H1 (cell line): ENCODE results near the gene MEN1. TPM values are rescaled to one million over a fixed set of nuclear protein-coding genes. Genes with fewer than 3 reads are reported as not detected.
A peak's percentile ranks its signal among the peaks of the same experiment; 100 is the strongest.

ENCODE experiments used
- BACH1 ChIP-seq: IDR thresholded peaks from 2 replicates; pipeline ENCODE4 v1.6.1; 2012; ENCODE audit warnings: low read length, improper control_type of control experiment
- SIN3A ChIP-seq, 2 experiments: IDR thresholded peaks in 1 of 2; conservative IDR thresholded peaks in 1 of 2; 2 replicates each; pipeline ENCODE4 v1.6.1; 2011 to 2012; ENCODE audit warnings: low read length in 2 of 2, improper control_type of control experiment in 1 of 2, low read depth in 1 of 2, mild to moderate bottlenecking in 1 of 2
- SP1 ChIP-seq: IDR thresholded peaks from 2 replicates; pipeline ENCODE4 v1.6.1; 2011; ENCODE audit warnings: low read depth, low read length
- TAF1 ChIP-seq: IDR thresholded peaks from 2 replicates; pipeline ENCODE4 v1.6.1; 2011; ENCODE audit warnings: mild to moderate bottlenecking, low read depth, low read length
- polyA plus RNA-seq, 7 experiments: library from polyadenylated mRNA; depleted of rRNA in 3 of 7; stranded (reverse) in 5 of 7; unstranded in 2 of 7; fragments of >200 nt in 5 of 7; fragments of 200-250 nt in 2 of 7; gene quantifications; 1 replicate in 5 of 7; 2 replicates in 1 of 7; 4 replicates in 1 of 7; pipeline versions ENCODE4 v1.2.1 to v1.2.3, GENCODE V29; 2011 to 2013; ENCODE audit warnings: missing spikeins in 2 of 7, mixed read lengths in 2 of 7
- total RNA-seq: library from RNA; stranded (reverse); fragmentation: NEBNext Ultra II Directional; extraction: Animal tissue kit (Norgen Biotek cat#: 25700); gene quantifications from 2 replicates; pipeline ENCODE4 v1.2.1, GENCODE V29; 2021

The MEN1 gene
- total and polyA plus RNA-seq, 2 of the 8 experiments (the other 6 are each of a cell fraction or from before 2014, with no cell fraction given): 47.2 to 56.3 TPM

GRCh38 chr11:64787526-64788320 lies 22.6 kb downstream of the MEN1 start (continued):
- peak in 1 of 2 experiments; percentile 48; a peak in 1 of 4 replicates for TF ChIP-seq SIN3A (conservative IDR thresholded peaks at IDR 0.05 in 1 of 2, IDR thresholded peaks at IDR 0.05 in 1 of 2; ENCODE audit: low read depth in 1 of 2, low read length in 2 of 2)
- no peak for TF ChIP-seq SP1
- 0 out of 2 replicates have a peak, but pooled peaks have one; percentile 30 for TF ChIP-seq TAF1
- no peak for TF ChIP-seq BACH1
